IPS-15b (cell line): ENCODE data around the gene CAV2.

Source experiments
- H3K27me3 ChIP-seq: one replicate; pipeline ENCODE4 v1.6.1; 2013; ENCODE audit warnings: low read length; ENCODE audit not compliant: control insufficient read depth, insufficient read depth
- H3K36me3 ChIP-seq: one replicate; pipeline ENCODE4 v1.6.1; 2013; ENCODE audit warnings: low read length; ENCODE audit not compliant: control insufficient read depth, insufficient read depth
- H3K4me1 ChIP-seq: one replicate; pipeline ENCODE4 v1.6.1; 2013; ENCODE audit warnings: mild to moderate bottlenecking, low read length; ENCODE audit not compliant: control insufficient read depth, insufficient read depth
- H3K4me3 ChIP-seq: one replicate; pipeline ENCODE4 v1.5.1; 2013; ENCODE audit warnings: low read depth, low read length
- H3K9ac ChIP-seq: one replicate; pipeline ENCODE4 v1.6.1; 2013; ENCODE audit warnings: low read depth, mild to moderate bottlenecking, low read length
- H3K9me3 ChIP-seq: one replicate; pipeline ENCODE4 v1.6.1; 2013; ENCODE audit warnings: mild to moderate bottlenecking, low read length; ENCODE audit not compliant: control insufficient read depth, insufficient read depth

Gene CAV2

DNA sequence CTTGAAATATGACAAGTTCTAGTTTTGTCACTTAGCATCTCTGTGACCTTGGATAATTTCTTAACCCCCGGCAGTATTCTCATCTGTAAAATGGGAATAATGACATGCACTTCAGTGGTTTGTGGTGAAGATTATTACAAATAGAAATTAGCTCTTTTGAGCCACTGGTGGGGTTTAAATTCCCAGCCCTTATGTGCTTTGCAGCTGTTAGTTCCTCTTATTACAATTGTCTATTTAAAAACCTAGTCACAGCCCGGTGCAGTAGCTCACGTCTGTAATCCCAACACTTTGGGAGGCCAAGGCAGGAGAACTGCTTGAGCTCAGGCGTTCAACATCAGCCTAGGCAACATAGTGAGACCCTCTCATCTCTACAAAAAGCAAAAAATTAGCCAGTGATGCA is 55.4 kb downstream of the CAV2 start:
- no peaks in the 10 kb centered on the region for H3K36me3 ChIP-seq
- no peaks in the 10 kb centered on the region for H3K27me3 ChIP-seq
- H3K4me1 ChIP-seq = no peaks in the 10 kb centered on the region
- no peak overlapping the region for H3K9ac ChIP-seq
- H3K9me3 ChIP-seq = no peaks in the 10 kb centered on the region
- H3K4me3 ChIP-seq = no peak overlapping the region

DNA sequence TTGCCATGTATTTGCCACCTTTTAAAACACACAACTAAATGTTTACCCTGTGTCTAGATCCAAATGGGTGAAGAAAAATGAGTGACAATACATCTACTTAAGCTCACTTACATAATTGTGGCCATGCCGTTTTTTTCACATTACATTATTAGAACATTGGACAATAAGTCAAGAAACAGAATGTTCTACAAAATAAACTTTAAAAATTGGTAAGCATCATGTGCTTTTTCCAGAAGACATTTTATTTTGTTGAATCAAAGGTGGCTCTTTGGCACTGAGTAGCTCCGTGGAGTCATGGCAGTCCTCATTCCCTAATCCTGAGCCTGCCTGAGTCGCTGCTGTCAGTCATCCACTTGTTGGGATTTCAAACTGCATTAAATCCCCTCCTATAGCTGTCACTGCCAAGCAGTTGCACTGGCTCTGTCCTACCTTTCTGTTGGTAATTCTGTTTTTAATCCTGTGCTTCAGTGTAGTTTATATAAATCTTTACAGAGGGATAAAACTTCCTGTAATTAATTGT is 57.6 kb downstream of the CAV2 start:
- no peak overlapping the region for H3K4me3 ChIP-seq
- no peaks in the 10 kb centered on the region for H3K27me3 ChIP-seq
- no peak overlapping the region for H3K9ac ChIP-seq
- H3K4me1 ChIP-seq = no peaks in the 10 kb centered on the region
- H3K36me3 ChIP-seq = no peaks in the 10 kb centered on the region
- no peaks in the 10 kb centered on the region for H3K9me3 ChIP-seq

DNA sequence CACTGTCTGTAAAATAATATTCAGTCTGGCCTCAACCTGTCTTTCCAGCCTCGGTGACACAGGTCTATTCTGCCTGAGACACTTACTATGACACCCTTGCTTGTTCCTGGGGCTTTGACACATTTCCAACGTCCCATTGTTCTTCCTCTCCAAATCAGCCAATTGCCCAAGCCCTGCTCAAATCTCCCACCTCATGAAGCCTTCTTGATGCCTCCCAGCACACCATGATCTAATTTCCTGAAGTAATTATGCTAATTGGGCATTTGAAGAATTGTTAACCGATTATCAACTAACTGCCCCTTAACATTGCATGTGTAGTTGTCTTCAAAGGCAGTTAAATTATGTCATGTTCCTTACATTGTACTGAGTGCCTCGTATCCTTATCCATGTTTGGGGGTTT is 58.4 kb downstream of the CAV2 start:
- no peaks in the 10 kb centered on the region for H3K27me3 ChIP-seq
- H3K4me3 ChIP-seq = no peak overlapping the region
- H3K4me1 ChIP-seq = no peaks in the 10 kb centered on the region
- no peak overlapping the region for H3K9ac ChIP-seq
- H3K36me3 ChIP-seq = no peaks in the 10 kb centered on the region
- H3K9me3 ChIP-seq = no peaks in the 10 kb centered on the region
